GM10847 (cell line): ENCODE measurements around the gene DISC1.

Source experiments
- POLR2A ChIP-seq: IDR thresholded peaks from 2 replicates; pipeline ENCODE4 v1.6.1; 2011; ENCODE audit not compliant: insufficient read length; ENCODE audit errors: extremely low read depth

The DISC1 gene

DNA sequence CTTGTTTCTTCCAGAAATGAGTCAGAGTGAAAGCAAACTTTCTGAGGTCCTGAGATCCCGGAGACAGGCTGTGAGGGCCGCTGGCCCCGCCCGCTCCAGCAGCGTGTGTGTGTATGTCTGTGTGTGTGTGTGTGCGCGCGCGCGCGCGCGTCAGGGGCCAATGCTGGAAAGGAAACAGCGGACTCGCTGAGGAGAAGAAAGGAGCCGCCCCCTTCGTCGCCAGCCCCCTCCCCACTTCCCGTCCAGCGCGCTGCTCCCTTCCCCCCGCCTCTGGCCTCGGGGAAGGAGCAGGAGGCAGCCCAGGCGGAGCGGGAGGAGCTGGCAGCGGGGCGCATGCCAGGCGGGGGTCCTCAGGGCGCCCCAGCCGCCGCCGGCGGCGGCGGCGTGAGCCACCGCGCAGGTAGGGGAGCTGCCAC lies at the start of gene DISC1:
Gene DISC1 (plus strand): TSS at position 256 of the 416 bp plus-strand sequence. CDS start 78 bp downstream, at position 334.
- no peak for TF ChIP-seq POLR2A

DNA sequence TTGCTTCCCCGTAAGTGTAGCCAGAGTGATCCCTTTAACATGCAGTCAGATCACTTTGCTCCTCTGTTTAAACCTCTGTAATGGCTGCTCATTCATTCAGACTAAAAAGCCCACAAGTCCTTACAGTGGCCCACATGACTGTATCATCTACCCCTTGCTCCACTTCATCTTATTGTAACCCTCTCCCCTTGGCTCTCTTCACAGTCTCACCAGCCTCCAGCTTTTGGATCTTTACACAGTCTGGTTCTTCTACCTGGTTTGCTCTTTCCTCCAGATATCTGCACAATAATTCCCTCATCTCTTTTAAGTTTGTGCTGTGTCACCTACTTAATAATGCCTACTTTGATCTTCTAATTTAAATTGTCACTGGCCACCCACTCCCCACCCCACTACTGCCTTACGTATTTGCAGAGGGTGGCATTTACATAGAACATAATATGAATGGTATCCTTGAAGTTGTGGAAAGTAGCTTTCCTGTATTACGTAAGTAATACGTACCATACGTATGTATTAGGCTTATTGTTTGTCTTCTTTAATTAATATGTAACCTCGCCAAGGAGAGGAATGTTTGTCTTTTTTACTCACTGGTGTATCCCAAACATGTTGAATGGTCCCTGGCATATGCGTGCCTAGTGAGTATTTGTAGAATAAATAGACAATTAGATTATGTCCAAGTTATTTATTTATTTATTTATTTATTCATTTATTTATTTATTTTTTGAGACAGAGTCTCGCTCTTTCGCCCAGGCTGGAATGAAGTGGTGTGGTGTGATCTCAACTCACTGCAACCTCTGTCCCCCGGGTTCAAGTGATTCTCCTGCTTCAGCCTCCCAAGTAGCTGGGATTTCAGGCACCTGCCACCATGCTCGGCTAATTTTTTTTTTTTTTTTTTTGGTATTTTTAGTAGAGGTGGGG lies 49.5 kb upstream of the DISC1 start:
- TF ChIP-seq POLR2A, result no peak

DNA sequence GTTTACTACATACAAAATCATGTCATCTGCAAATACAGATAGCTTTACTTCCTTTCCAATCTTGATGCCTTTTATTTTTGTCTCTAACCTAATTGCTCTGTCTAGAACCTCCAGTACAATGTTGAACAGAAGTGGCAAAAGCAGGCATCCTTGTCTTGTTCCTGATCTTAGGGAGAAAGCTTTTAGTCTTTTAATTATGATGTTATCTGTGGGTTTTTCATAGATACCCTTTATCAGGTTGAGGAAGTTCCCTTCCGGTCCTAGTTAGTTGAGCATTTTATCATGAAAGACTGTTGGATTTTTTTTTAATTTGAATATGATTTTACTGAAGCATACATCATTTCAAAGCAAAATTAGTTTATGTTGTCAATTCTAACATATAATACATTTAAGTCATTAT lies 45.7 kb upstream of the DISC1 start:
- no peak for TF ChIP-seq POLR2A

DNA sequence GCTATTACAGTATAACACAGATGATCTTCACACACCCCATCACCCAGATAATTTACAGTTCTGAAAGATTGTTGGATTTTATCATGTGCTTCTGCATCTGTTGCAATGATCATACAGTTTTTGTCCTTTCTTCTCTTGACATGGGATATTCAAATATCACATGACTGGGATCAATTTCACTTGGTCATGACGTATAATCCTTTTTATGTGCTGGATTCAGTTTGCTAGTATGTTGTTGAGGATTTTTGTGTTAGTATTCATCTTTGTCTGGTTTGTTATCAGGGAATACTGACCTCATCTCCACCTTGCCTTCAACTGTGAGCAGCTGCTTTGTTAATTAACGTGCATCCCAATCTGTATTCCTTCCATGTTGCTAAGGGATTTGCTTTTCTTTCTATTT lies 44.7 kb upstream of the DISC1 start:
- no peak for TF ChIP-seq POLR2A

DNA sequence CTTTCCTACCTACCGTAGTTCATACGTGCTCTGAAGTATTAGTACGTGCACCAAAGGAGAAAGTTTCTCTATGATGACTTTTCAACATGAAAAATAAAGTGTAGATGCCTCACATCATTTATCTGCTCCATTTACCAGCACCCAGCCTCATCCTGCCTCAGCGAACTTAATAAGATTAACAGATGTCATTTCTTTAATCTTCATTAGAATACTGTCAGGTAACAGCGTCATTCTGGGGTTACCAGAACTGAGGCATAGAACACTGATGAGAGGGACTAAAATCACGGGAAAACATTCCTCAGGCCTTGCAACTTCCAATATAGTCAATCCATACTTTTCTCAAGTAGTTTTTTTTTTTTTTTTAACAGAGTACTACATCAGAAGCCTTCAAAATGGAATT lies 43.2 kb upstream of the DISC1 start:
- no peak for TF ChIP-seq POLR2A

DNA sequence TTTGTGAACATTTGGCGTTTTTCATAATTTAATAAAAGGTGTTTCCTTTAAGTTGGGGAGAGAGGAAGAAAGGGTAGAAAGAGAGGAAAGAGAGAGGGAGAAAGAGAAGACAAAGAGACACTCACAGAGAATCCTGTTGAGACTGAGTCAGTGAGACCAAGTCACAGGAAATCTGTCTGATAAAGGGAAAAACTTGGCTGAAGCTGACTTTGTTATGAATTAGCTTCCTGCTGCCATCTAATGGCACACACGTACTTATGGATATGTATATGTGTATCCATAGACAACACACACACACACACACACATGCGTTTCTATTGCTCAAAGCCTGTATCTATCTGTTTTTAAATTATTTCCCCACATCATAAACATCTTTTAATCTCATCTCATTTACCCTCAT lies 42.5 kb upstream of the DISC1 start:
- TF ChIP-seq POLR2A, result no peak

DNA sequence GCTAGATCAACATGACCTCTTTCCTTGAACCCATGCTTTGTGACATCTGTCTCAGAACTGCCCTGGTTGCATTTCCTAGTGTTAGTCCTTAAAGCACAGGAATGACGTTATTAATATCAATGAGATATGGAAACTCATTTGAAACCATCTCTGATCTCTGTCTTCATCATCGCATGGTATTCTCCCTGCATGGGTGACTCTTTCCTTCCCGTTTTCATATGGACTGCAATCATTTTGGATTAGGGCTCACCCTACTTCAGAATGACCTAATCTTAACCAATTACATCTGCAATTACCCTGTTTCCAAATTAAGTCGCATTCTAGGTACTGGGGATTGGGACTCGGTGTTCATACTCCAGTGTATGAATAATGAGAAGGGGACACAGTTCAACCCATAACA lies 41.7 kb upstream of the DISC1 start:
- TF ChIP-seq POLR2A, result no peak

DNA sequence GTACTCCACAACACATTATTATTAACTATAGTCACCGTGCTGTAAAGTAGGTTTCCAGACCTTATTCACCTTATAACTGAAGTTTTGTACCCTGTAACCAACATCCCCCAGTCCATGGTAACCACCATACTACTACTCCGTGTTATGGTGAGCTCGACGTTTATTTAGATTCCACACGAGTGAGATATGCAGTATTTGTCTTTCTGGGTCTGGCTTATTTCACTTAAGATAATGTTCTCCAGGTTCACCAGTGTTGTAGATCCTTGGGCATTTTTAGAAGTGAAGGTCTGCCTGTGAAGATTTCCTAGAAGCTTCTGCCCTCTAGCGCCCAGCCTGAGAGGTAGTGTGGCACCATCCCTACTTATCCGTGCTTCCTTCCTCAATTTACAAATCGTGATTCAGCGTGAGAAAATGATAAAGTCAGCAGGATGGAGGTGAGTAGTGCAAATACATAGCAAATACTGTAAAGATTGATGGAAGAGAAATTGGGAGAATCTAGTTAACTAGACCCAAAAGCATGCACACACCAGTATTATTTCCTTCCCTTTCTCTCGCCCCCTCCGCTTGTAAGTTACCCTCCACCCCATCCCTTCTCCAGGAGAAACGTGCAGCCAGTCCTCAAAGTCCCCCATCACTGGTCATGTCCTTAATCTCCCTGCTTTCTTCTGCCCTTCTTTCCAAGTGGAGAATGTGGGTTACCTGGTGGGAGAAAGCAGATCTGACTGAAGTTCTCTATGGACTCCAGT lies 36.0 kb upstream of the DISC1 start:
- no peak for TF ChIP-seq POLR2A

DNA sequence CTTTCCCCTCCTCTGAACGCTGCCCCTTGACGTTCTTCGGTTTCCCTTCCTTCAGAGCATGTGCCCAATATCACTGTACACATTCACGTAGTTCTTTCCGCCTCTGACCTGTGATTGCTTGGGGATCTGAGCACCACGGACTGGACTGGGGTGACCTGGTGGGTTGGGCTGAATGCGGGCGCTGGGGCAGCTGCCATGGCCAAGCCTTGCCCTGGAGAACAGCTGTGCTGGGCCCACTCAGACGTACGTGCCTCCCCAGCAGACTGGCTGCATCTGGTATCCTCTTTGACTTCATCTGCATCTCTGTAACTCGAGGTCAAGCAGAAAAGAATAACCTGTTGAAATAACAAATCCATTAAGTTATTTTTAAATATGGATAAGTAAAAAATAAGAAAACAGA lies 35.1 kb upstream of the DISC1 start:
- TF ChIP-seq POLR2A, result no peak

DNA sequence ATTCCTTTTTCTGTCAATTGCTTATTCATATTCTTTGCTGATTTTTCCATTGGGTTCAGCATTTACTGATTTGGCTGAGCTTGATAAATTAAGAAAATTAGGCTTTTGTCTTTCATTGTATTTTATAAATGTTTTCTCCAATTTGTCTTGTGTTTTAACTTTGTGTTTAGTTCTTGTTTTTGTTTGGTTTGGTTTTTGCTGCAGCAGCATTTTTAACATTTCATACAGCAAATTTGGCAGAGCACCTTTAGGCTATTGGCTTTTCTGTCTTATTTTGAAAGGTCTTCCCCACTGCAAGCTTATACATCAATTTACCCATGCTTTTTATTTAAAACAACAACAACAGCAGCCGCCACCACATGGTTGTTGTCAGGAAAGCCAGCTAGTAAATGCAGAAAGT lies 33.8 kb upstream of the DISC1 start:
- no peak for TF ChIP-seq POLR2A

DNA sequence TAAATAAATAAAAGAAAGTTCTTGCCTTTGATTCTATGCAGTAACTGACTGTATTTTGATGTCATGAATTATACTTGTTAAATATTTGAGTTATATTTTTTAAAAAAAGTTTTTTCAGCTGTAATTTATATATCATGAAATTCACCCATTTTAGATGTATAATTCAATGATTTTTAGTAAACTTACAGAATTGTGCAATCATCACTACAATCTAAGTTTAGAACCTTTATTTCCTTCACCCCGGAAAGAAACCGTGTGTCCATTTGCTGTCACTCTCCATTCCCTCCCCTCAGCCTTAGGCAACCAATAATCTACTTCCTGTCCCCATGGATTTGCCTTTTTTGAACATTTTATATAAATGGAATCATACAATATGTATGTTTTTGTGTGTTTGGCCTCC lies 32.5 kb upstream of the DISC1 start:
- TF ChIP-seq POLR2A, result no peak

DNA sequence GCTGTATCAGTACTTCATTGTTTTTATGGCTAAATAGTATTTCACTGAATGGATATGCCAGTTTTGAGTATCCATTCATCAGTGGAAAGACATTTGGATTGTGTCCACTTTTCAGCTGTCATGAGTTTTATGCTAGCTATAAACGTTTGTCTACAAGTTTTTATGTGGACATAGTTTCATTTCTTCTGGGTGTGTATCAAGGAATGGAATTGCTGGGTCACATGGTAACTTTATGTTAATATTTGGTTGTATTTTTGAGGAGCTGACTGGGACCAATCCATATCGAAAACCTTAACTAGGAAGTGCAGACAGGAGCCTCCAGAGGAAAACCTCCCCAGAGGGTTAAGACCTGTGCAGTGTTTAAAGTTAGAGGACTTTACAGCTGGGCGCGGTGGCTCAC lies 31.8 kb upstream of the DISC1 start:
- no peak for TF ChIP-seq POLR2A

DNA sequence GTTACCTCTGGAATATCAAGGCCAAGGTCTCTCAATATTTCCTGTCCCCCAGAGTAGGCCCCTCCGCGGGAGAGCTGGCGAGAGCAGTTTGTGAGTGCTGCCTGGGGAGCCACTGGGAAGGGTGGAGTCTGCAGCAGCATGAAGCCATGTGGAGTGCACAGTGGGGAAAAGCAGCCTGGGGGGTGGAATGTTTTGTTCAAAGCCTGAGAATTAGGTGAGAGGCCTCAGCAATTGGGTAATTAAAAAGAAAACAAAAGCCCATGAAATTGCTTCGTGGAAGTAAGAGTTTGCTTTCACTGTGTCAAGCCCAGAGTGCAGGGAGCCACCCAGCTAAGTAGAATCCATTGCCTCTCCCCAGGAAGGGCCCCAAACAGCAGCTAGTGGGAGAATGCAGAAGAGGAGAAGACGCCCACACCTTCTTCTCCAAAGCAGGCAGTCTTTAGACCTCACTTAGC lies 30.2 kb upstream of the DISC1 start:
- no peak for TF ChIP-seq POLR2A

DNA sequence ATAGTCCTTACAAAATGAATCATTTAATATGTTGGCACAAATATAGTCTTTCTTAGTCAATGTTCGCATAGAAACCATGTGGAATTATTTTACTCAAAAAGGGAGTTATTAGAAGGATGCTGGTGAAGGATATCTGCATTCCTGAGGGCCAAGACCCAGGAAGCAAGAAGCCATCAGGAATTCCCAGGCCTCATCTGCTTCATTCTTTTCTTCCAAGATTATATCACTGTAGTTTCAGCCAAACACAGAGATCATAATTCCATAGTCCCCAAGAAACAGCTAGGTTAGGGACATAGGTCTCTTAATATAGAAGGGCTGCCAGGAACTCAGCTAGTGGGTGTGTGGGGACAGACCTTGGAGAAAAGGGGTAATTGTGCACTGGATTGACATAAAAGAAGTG lies 28.6 kb upstream of the DISC1 start:
- TF ChIP-seq POLR2A, result no peak

DNA sequence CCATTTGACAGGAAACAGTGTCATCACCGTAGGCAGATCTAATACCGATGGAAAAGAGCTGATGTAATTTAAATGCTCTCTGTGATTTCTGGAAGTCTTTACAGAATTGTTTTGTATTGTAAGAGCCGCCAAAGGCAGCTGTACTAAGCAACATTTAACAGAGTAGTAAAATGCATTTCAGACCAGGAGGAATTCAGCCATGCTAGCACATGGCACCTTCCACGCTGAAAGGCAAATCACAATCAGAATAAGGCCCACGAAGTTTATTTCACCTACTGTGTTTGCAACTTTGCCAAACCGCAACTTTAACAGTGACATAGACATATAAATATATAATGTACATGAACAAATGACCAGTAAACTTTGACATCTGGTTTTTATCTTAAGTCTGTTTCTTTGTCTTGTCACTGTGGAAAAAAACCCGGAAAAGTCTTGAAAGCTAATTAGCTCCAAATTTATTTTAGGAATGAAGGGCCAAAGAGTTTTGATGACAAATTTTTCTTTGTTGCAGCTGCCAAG lies 26.1 kb upstream of the DISC1 start:
- no peak for TF ChIP-seq POLR2A
